Measurements from ENCODE around the gene PDLIM5.
A peak's percentile ranks its signal among the peaks of the same experiment; 100 is the strongest.
"Not testable (repeated sequence)": the region's sequence is repeated elsewhere in the genome, so short reads cannot be mapped to it uniquely, and the experiment has no call there.

PDLIM5 gene

GRCh38 chr4:94504545-94504944 is 52.8 kb downstream of the PDLIM5 start:
- H3K27ac ChIP-seq: no peak overlapping the region
- POLR2A ChIA-PET (ENCODE audit: low non-redundant PET): no interaction called here
- no peak for TF ChIP-seq CTCF (conservative IDR thresholded peaks at IDR 0.05; ENCODE audit: low read depth)
- no peak for DNase-seq (ENCODE audit: low spot score)
- CTCF ChIA-PET: no interaction called here

GRCh38 chr4:94506822-94507221 is 55.1 kb downstream of the PDLIM5 start:
- ChIA-PET CTCF (interaction anchor here (0.6 kb wide), 1 partner anchor 100 kb away, joined by 3 read pairs; no protein-coding TSS in a partner anchor), POLR2A (ENCODE audit: low non-redundant PET) (no interaction called here)
- no peak for TF ChIP-seq CTCF (conservative IDR thresholded peaks at IDR 0.05; ENCODE audit: low read depth)
- H3K27ac ChIP-seq: peak overlapping the region; percentile 32; the same call in 1 of the 2 replicates
- DNase-seq (ENCODE audit: low spot score): no peak

GRCh38 chr4:94507281-94507680 is 55.5 kb downstream of the PDLIM5 start:
- DNase-seq (ENCODE audit: low spot score): no peak
- POLR2A ChIA-PET (ENCODE audit: low non-redundant PET): interaction anchor here (0.5 kb wide), 1 partner anchor 300 kb away, joined by 3 read pairs; the partner anchor contains the start of gene SMARCAD1
- H3K27ac ChIP-seq: no peak overlapping the region
- no peak for TF ChIP-seq CTCF (conservative IDR thresholded peaks at IDR 0.05; ENCODE audit: low read depth)
- CTCF ChIA-PET: no interaction called here

- no peak overlapping the region for H3K27ac ChIP-seq
- CTCF ChIA-PET: no interaction called here
- POLR2A ChIA-PET (ENCODE audit: low non-redundant PET): interaction anchor here (0.5 kb wide), 1 partner anchor 300 kb away, joined by 3 read pairs; the partner anchor contains the start of gene SMARCAD1
- DNase-seq (ENCODE audit: low spot score): peak; percentile 62
- no peak for TF ChIP-seq CTCF (conservative IDR thresholded peaks at IDR 0.05; ENCODE audit: low read depth)
Measured at GRCh38 chr4:94507708-94508107, 56.0 kb downstream of the PDLIM5 start.

- no peak for TF ChIP-seq CTCF (conservative IDR thresholded peaks at IDR 0.05; ENCODE audit: low read depth)
- CTCF ChIA-PET: no interaction called here
- POLR2A ChIA-PET (ENCODE audit: low non-redundant PET): no interaction called here
Measured at GRCh38 chr4:94508296-94508695, 56.6 kb downstream of the PDLIM5 start.

GRCh38 chr4:94508806-94509205 is 57.1 kb downstream of the PDLIM5 start:
- no peak for TF ChIP-seq CTCF (conservative IDR thresholded peaks at IDR 0.05; ENCODE audit: low read depth)
- no peak for DNase-seq (ENCODE audit: low spot score)
- H3K27ac ChIP-seq: no peak overlapping the region
- ChIA-PET POLR2A (ENCODE audit: low non-redundant PET) (no interaction called here), CTCF (no interaction called here)

More at GRCh38 chr4:94508296-94508695, 56.6 kb downstream of the PDLIM5 start:
- no peak overlapping the region for H3K27ac ChIP-seq
- DNase-seq (ENCODE audit: low spot score): no peak

- no peak for TF ChIP-seq CTCF (conservative IDR thresholded peaks at IDR 0.05; ENCODE audit: low read depth)
- ChIA-PET CTCF (no interaction called here), POLR2A (ENCODE audit: low non-redundant PET) (no interaction called here)
- no peak overlapping the region for H3K27ac ChIP-seq
- no peak for DNase-seq (ENCODE audit: low spot score)
Measured at GRCh38 chr4:94511591-94511990, 59.8 kb downstream of the PDLIM5 start.

- DNase-seq (ENCODE audit: low spot score); CTCF ChIA-PET; H3K27ac ChIP-seq; POLR2A ChIA-PET (ENCODE audit: low non-redundant PET): not testable (repeated sequence)
Measured at GRCh38 chr4:94513532-94513931, 61.8 kb downstream of the PDLIM5 start.
